Osteoblast (primary cell): ENCODE data around the gene TXN. TPM values are rescaled to one million over a fixed set of nuclear protein-coding genes. Genes with fewer than 3 reads are reported as not detected.

Experiments used
- DNase-seq: peaks from one replicate; pipeline ENCODE4 v3.0.0; 2011; ENCODE audit warnings: low spot score, mixed read lengths; ENCODE audit not compliant: insufficient read length; ENCODE audit errors: missing footprints
- H2AFZ ChIP-seq: 2 replicates; pipeline ENCODE4 v1.6.0; 2011; ENCODE audit warnings: mild to moderate bottlenecking, low read length
- H3K27ac ChIP-seq: 2 replicates; pipeline ENCODE4 v1.5.1; 2011; ENCODE audit warnings: mild to moderate bottlenecking, low read depth, low read length, moderate library complexity
- H3K27me3 ChIP-seq: 2 replicates; pipeline ENCODE4 v1.6.0; 2012; ENCODE audit warnings: mild to moderate bottlenecking, control low read depth, inconsistent platforms, low read length, moderate library complexity; ENCODE audit not compliant: insufficient read depth
- H3K36me3 ChIP-seq: 2 replicates; pipeline ENCODE4 v1.5.1; 2011; ENCODE audit warnings: mild to moderate bottlenecking, low read length, control low read depth, moderate library complexity; ENCODE audit not compliant: insufficient read depth
- H3K4me1 ChIP-seq: 2 replicates; pipeline ENCODE4 v1.5.1; 2011; ENCODE audit warnings: mild to moderate bottlenecking, low read length, control low read depth, moderate library complexity; ENCODE audit not compliant: insufficient read depth
- H3K4me2 ChIP-seq: 2 replicates; pipeline ENCODE4 v1.6.0; 2011; ENCODE audit warnings: mild to moderate bottlenecking, low read length; ENCODE audit not compliant: insufficient read depth
- H3K4me3 ChIP-seq: fragments of 200-600 bp; sonication (generic); 3 replicates; pipeline ENCODE4 v1.5.1; 2012; ENCODE audit warnings: mild to moderate bottlenecking, low read length, inconsistent platforms; ENCODE audit not compliant: insufficient read depth
- H3K79me2 ChIP-seq: 2 replicates; pipeline ENCODE4 v1.6.0; 2012; ENCODE audit warnings: mild to moderate bottlenecking, low read length, control low read depth, inconsistent platforms; ENCODE audit not compliant: insufficient read depth
- H3K9me3 ChIP-seq: 2 replicates; pipeline ENCODE4 v1.5.1; 2011; ENCODE audit warnings: low read depth, low read length, control low read depth
- H4K20me1 ChIP-seq: 2 replicates; pipeline ENCODE4 v1.6.0; 2012; ENCODE audit warnings: mild to moderate bottlenecking, low read length, control low read depth; ENCODE audit not compliant: insufficient read depth
- CTCF ChIP-seq: IDR thresholded peaks from 2 replicates; pipeline ENCODE4 v1.5.1; 2011; ENCODE audit warnings: mild to moderate bottlenecking, low read depth, low read length, moderate library complexity; ENCODE audit errors: extremely low read depth
- total RNA-seq: library from RNA; depleted of rRNA; stranded (reverse); fragments of >200 nt; gene quantifications from 2 replicates; pipeline ENCODE4 v1.2.3, GENCODE V29; 2012

Gene TXN
- total RNA-seq, 1 donor, result 234 TPM

- no peaks in the 10 kb centered on the region for H3K9me3 ChIP-seq
- no peak overlapping the region for H3K4me2 ChIP-seq
- no peaks in the 10 kb centered on the region for H3K27me3 ChIP-seq
- no peaks in the 10 kb centered on the region for H3K79me2 ChIP-seq
- no peak overlapping the region for H3K27ac ChIP-seq
- no peak for TF ChIP-seq CTCF
- no peaks in the 10 kb centered on the region for H4K20me1 ChIP-seq
- DNase-seq, result no peak
- H2AFZ ChIP-seq, result no peak overlapping the region
- H3K36me3 ChIP-seq, result no peaks in the 10 kb centered on the region
- no peaks in the 10 kb centered on the region for H3K4me1 ChIP-seq
- no peak overlapping the region for H3K4me3 ChIP-seq
These were observed 35.7 kb upstream of the TXN start for GRCh38 chr9:110291921-110292557.

GRCh38 chr9:110290001-110290400, 33.7 kb upstream of the TXN start:
- Histone ChIP-seq H3K4me2 (no peak overlapping the region), H4K20me1 (no peaks in the 10 kb centered on the region), H3K4me1 (no peaks in the 10 kb centered on the region), H3K27me3 (no peaks in the 10 kb centered on the region), H3K36me3 (no peaks in the 10 kb centered on the region), H3K79me2 (no peaks in the 10 kb centered on the region), H3K9me3 (no peaks in the 10 kb centered on the region), H3K4me3 (no peak overlapping the region), H3K27ac (no peak overlapping the region), H2AFZ (no peak overlapping the region)
- TF ChIP-seq CTCF, result no peak
- no peak for DNase-seq

GRCh38 chr9:110288503-110288902, 32.2 kb upstream of the TXN start:
- H3K79me2 ChIP-seq, result no peaks in the 10 kb centered on the region
- H3K27me3 ChIP-seq, result no peaks in the 10 kb centered on the region
- H3K4me3 ChIP-seq, result no peak overlapping the region
- no peak overlapping the region for H3K27ac ChIP-seq
- H3K9me3 ChIP-seq, result no peaks in the 10 kb centered on the region
- H3K36me3 ChIP-seq, result no peaks in the 10 kb centered on the region
- no peak for DNase-seq
- H3K4me2 ChIP-seq, result no peak overlapping the region
- no peak for TF ChIP-seq CTCF
- H3K4me1 ChIP-seq, result no peaks in the 10 kb centered on the region
- H2AFZ ChIP-seq, result no peak overlapping the region
- no peaks in the 10 kb centered on the region for H4K20me1 ChIP-seq

GRCh38 chr9:110287289-110287680, 31.0 kb upstream of the TXN start:
- no peak for DNase-seq
- no peak overlapping the region for H3K4me3 ChIP-seq
- H4K20me1 ChIP-seq, result no peaks in the 10 kb centered on the region
- no peak for TF ChIP-seq CTCF
- H3K9me3 ChIP-seq, result no peaks in the 10 kb centered on the region
- H3K4me1 ChIP-seq, result no peaks in the 10 kb centered on the region
- H3K27ac ChIP-seq, result no peak overlapping the region
- no peaks in the 10 kb centered on the region for H3K79me2 ChIP-seq
- no peaks in the 10 kb centered on the region for H3K27me3 ChIP-seq
- no peak overlapping the region for H3K4me2 ChIP-seq
- H3K36me3 ChIP-seq, result no peaks in the 10 kb centered on the region
- no peak overlapping the region for H2AFZ ChIP-seq
